GM18526 (cell line): ENCODE data around the gene RNF220.

Experiments
- POLR2A ChIP-seq: IDR thresholded peaks from 3 replicates; pipeline ENCODE4 v1.6.1; 2011; ENCODE audit not compliant: insufficient read length; ENCODE audit errors: extremely low read depth

RNF220 gene

GRCh38 chr1:44641126-44642102 is 236.4 kb downstream of the RNF220 start:
- TF ChIP-seq POLR2A = no peak

GRCh38 chr1:44642255-44642654 is 237.2 kb downstream of the RNF220 start:
- no peak for TF ChIP-seq POLR2A

- no peak for TF ChIP-seq POLR2A
These were observed 237.9 kb downstream of the RNF220 start for GRCh38 chr1:44642925-44643324.

GRCh38 chr1:44643721-44644334 is 238.8 kb downstream of the RNF220 start:
- TF ChIP-seq POLR2A = no peak

GRCh38 chr1:44644806-44645205 is 239.8 kb downstream of the RNF220 start:
- TF ChIP-seq POLR2A = no peak

GRCh38 chr1:44645476-44646244 is 240.6 kb downstream of the RNF220 start:
- TF ChIP-seq POLR2A = no peak

GRCh38 chr1:44646261-44647110 is 241.4 kb downstream of the RNF220 start:
- TF ChIP-seq POLR2A = no peak

GRCh38 chr1:44647896-44648295 is 242.8 kb downstream of the RNF220 start:
- no peak for TF ChIP-seq POLR2A

GRCh38 chr1:44648529-44649250 is 243.6 kb downstream of the RNF220 start:
- no peak for TF ChIP-seq POLR2A

- no peak for TF ChIP-seq POLR2A
These were observed 244.7 kb downstream of the RNF220 start for GRCh38 chr1:44649788-44650158.

- TF ChIP-seq POLR2A = no peak
These were observed 245.2 kb downstream of the RNF220 start for GRCh38 chr1:44650159-44650831.

- TF ChIP-seq POLR2A = no peak
These were observed 246.0 kb downstream of the RNF220 start for GRCh38 chr1:44651069-44651468.

- TF ChIP-seq POLR2A = peak; percentile 6
These were observed 247.5 kb downstream of the RNF220 start for GRCh38 chr1:44652445-44653106.
